Activated CD4-positive, alpha-beta T cell treated with anti-CD3 and anti-CD28 coated beads for 36 hours (primary cell): ENCODE data around the gene CCDC170. TPM values are rescaled to one million over a fixed set of nuclear protein-coding genes. Genes with fewer than 3 reads are reported as not detected.
A peak's percentile ranks its signal among the peaks of the same experiment; 100 is the strongest.

ENCODE experiments used
- ATAC-seq: fragments of 200-7000 bp; cut with Tn5 transposase; one replicate; pipeline ENCODE4 v1.10.0; 2021; ENCODE audit warnings: mild to moderate bottlenecking, moderate library complexity
- CTCF ChIA-PET: fragments of 350-600 bp; sonication (Branson Sonifier 250); formaldehyde crosslinking; loops from one replicate; lab custom pipeline; 2021; ENCODE audit warnings: antibody characterized with exemption; lab: Charles Lee
- POLR2A ChIA-PET: fragments of 350-600 bp; sonication (Branson Sonifier 250); formaldehyde crosslinking; loops from one replicate; lab custom pipeline; 2021; ENCODE audit warnings: antibody characterized with exemption, inconsistent platforms; lab: Charles Lee
- DNase-seq: peaks from one replicate; pipeline ENCODE4 v3.0.0-alpha.2; 2020
- H3K27ac Mint-ChIP-seq: one replicate; pipeline ENCODE4 v1.8.0; 2021; ENCODE audit warnings: mixed read lengths
- H3K27me3 Mint-ChIP-seq: one replicate; pipeline ENCODE4 v1.8.0; 2021; ENCODE audit warnings: mixed read lengths
- H3K36me3 Mint-ChIP-seq: one replicate; pipeline ENCODE4 v1.8.0; 2021; ENCODE audit warnings: low read depth, mixed read lengths
- H3K4me1 Mint-ChIP-seq: one replicate; pipeline ENCODE4 v1.8.0; 2021; ENCODE audit warnings: mixed read lengths
- H3K4me3 Mint-ChIP-seq: one replicate; pipeline ENCODE4 v1.8.0; 2021; ENCODE audit warnings: mild to moderate bottlenecking, moderate library complexity, mixed read lengths
- H3K9me3 Mint-ChIP-seq: one replicate; pipeline ENCODE4 v1.8.0; 2021; ENCODE audit warnings: low read depth, mixed read lengths
- intact Hi-C, 2 experiments: fragments of 100-400 bp; cut with DNase I in 1 of 2; cut with micrococcal nuclease in 1 of 2; formaldehyde crosslinking; loops; one replicate each; pipeline versions ENCODE4 v1.14.2 to v1.15.1; 2022 to 2024; cut with DNase I, micrococcal nuclease
- total RNA-seq, 2 experiments: library from RNA; stranded (reverse); gene quantifications; one replicate each; pipeline ENCODE4 v1.2.3, GENCODE V29; 2021

Gene CCDC170
- total RNA-seq, 2 experiments from 2014 or later: not detected

DNA sequence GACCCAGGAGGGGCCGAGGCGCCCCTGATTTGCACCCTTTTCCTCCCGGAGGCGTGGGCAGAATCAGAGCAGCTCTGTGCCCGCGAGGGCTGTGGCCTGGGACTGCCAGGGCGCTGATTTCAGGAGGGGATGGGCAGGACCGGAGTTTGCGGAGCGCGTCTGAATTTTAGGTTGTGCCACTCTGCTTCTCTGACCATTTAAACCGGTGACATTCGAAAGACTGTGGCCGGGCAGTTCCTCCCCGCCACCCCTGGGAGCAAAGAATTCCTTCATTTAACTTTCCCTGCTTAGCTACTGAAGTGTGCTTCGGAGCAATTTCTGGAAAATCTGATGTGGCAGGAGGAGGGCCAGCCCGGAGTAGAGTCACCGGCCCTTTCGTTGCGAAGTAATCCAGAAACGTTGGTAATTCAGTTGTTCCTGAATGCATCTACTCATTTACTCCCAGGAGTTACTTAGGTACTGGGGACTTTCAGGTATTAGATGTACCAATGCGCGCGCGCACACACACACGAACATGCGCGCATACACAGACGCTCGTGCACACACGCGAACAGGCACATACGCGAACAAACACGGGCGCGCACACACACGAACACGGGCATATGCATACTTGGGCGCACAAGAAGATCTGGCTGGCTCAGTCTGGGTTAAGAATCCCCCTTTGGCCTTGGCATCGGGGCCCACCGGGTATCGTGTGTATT, 568 bp downstream of the CCDC170 start:
- no peaks in the 10 kb centered on the region for H3K36me3 Mint-ChIP-seq
- POLR2A ChIA-PET: no interaction called here
- CTCF ChIA-PET: interaction anchor here (0.5 kb wide), 1 partner anchor 37 kb away, joined by 4 read pairs; no protein-coding TSS in a partner anchor
- H3K27ac Mint-ChIP-seq: peak overlapping the region; percentile 31
- DNase-seq (peak; percentile 64), ATAC-seq (peak; percentile 65)
- intact Hi-C loops: no loop called here
- peak overlapping the region; percentile 71 for H3K4me3 Mint-ChIP-seq
- peaks cover 14% of the 10 kb centered on the region for H3K4me1 Mint-ChIP-seq
- peaks cover 31% of the 10 kb centered on the region for H3K27me3 Mint-ChIP-seq
- H3K9me3 Mint-ChIP-seq: no peaks in the 10 kb centered on the region

- DNase-seq (no peak), ATAC-seq (no peak)
- peak overlapping the region; percentile 71 for H3K4me3 Mint-ChIP-seq
- peaks cover 14% of the 10 kb centered on the region for H3K4me1 Mint-ChIP-seq
- CTCF ChIA-PET: interaction anchor here (0.5 kb wide), 1 partner anchor 38 kb away, joined by 4 read pairs; no protein-coding TSS in a partner anchor
- H3K9me3 Mint-ChIP-seq: no peaks in the 10 kb centered on the region
- no peak overlapping the region for H3K27ac Mint-ChIP-seq
- H3K36me3 Mint-ChIP-seq: no peaks in the 10 kb centered on the region
- H3K27me3 Mint-ChIP-seq: peaks cover 35% of the 10 kb centered on the region
- intact Hi-C loops: no loop called here
- POLR2A ChIA-PET: no interaction called here
Observed at GRCh38 chr6:151494936-151495320, 1.1 kb downstream of the CCDC170 start.

GRCh38 chr6:151495380-151495779, 1.6 kb downstream of the CCDC170 start:
- CTCF ChIA-PET: no interaction called here

DNA sequence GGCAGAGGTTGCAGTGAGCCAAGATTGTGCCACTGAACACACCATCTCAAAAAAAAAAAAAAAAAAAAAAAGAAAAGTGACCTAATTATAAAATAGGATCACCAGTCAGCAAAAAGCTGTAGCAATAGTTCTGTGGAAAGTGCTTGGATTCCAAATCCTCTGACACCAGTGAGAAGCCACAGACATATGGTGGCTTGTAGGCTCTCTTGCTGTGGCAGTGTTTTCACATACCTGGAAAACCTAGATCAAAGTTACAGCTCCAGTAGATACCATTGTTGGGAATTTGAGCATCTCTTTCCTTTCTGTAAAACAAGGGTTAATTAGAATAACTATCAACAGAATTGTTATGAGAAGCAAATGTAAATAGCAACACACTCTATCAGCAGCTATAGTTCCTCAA, 4.1 kb downstream of the CCDC170 start:
- Mint-ChIP-seq H3K27ac (no peak overlapping the region), H3K9me3 (no peaks in the 10 kb centered on the region), H3K27me3 (peaks cover 33% of the 10 kb centered on the region), H3K4me3 (no peak overlapping the region), H3K4me1 (peaks cover 14% of the 10 kb centered on the region), H3K36me3 (no peaks in the 10 kb centered on the region)
- CTCF ChIA-PET: no interaction called here
- no peak for DNase-seq
- intact Hi-C loops: no loop called here
- POLR2A ChIA-PET: no interaction called here
- no peak for ATAC-seq

More at GRCh38 chr6:151495380-151495779, 1.6 kb downstream of the CCDC170 start:
- ATAC-seq (no peak), DNase-seq (no peak)
- Mint-ChIP-seq H3K9me3 (no peaks in the 10 kb centered on the region), H3K27me3 (peaks cover 38% of the 10 kb centered on the region), H3K4me1 (peaks cover 14% of the 10 kb centered on the region), H3K36me3 (no peaks in the 10 kb centered on the region), H3K4me3 (no peak overlapping the region), H3K27ac (no peak overlapping the region)
- intact Hi-C loops: no loop called here
- POLR2A ChIA-PET: no interaction called here

DNA sequence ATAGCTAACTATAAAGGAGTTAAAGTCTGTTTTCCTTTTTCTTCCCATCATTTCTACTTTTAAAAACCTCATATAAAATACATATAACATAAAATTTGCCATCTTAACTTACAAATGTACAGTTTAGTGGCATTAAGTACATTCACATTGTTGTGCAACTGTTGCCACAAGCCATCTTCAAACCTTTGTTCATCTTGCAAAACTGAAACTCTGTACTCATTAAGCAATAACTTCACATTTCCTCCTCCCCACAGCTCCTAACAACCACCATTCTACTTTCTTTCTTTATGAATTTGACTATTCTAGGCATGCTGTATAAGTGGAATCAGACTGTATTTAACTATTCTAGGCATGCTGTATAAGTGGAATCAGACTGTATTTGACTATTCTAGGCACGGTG, 4.5 kb downstream of the CCDC170 start:
- CTCF ChIA-PET: no interaction called here
- peaks cover 29% of the 10 kb centered on the region for H3K27me3 Mint-ChIP-seq

GRCh38 chr6:151499551-151499950, 5.7 kb downstream of the CCDC170 start:
- no peaks in the 10 kb centered on the region for H3K9me3 Mint-ChIP-seq
- peaks cover 23% of the 10 kb centered on the region for H3K27me3 Mint-ChIP-seq
- intact Hi-C loops: no loop called here
- H3K27ac Mint-ChIP-seq: no peak overlapping the region
- H3K4me3 Mint-ChIP-seq: no peak overlapping the region
- POLR2A ChIA-PET: no interaction called here
- H3K4me1 Mint-ChIP-seq: peaks cover 11% of the 10 kb centered on the region
- no peaks in the 10 kb centered on the region for H3K36me3 Mint-ChIP-seq
- ATAC-seq (no peak), DNase-seq (no peak)
- CTCF ChIA-PET: no interaction called here

More for the DNA sequence above, 4.5 kb downstream of the CCDC170 start:
- intact Hi-C loops: no loop called here
- ATAC-seq (peak; percentile 68), DNase-seq (no peak)
- H3K4me1 Mint-ChIP-seq: peaks cover 14% of the 10 kb centered on the region
- no peaks in the 10 kb centered on the region for H3K36me3 Mint-ChIP-seq
- POLR2A ChIA-PET: no interaction called here
- no peak overlapping the region for H3K4me3 Mint-ChIP-seq
- no peak overlapping the region for H3K27ac Mint-ChIP-seq
- no peaks in the 10 kb centered on the region for H3K9me3 Mint-ChIP-seq

DNA sequence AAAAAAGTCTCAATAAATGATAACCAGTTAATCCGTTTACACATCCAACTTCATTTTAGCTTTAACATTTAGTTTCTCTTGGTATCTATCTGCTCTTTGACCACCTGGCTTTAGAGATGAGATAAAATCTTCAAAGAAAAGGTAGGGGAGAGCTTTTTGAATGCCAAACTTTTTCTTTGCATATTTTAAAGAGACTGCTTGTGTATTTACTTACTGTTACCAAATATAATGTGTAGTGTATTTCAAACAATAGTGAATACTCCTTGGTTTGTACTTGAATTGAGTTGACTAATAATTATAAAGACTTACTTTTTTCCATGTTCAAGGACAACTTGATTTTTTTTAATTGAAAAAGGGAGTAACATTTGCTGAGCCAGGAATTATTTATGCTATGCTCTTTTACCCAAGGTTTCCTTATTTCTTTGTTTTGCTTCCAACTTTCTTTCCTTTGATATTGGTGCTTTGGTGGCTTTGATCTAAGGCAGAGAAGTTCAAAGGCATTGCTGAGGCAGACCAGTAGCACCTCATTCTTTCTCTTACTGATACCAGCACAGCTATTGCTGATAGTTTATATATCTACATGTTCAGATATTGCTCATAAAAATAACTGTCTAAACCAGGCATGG, 7.8 kb downstream of the CCDC170 start:
- no peak overlapping the region for H3K27ac Mint-ChIP-seq
- H3K36me3 Mint-ChIP-seq: no peaks in the 10 kb centered on the region
- POLR2A ChIA-PET: no interaction called here
- H3K4me3 Mint-ChIP-seq: no peak overlapping the region
- peaks cover 5% of the 10 kb centered on the region for H3K4me1 Mint-ChIP-seq
- ATAC-seq (no peak), DNase-seq (no peak)
- H3K9me3 Mint-ChIP-seq: no peaks in the 10 kb centered on the region
- intact Hi-C loops: no loop called here
- CTCF ChIA-PET: no interaction called here
- peaks cover 9% of the 10 kb centered on the region for H3K27me3 Mint-ChIP-seq

DNA sequence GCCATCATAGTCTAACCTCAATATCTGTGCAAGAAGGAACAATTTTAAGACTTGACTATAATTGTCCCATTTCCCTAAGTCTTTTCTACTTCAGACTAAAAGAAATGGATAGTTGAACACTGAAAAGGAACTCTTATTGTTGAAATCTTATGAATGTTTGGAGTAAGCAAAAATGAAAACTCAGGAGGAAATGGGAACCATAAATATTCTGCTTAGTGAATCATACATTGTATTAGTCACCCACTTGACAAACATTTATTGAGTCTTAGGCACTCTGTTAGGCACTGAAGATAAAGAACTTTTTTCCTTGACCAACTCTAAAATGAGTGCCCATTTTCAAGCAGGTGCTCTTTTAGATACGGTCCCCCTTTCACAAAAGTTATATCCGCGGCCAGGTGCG, 8.7 kb downstream of the CCDC170 start:
- intact Hi-C loops: no loop called here
- peaks cover 7% of the 10 kb centered on the region for H3K27me3 Mint-ChIP-seq
- POLR2A ChIA-PET: no interaction called here
- DNase-seq: no peak
- no peaks in the 10 kb centered on the region for H3K9me3 Mint-ChIP-seq
- no peak for ATAC-seq
- CTCF ChIA-PET: no interaction called here
- H3K4me1 Mint-ChIP-seq: peaks cover 5% of the 10 kb centered on the region
- no peak overlapping the region for H3K4me3 Mint-ChIP-seq
- H3K27ac Mint-ChIP-seq: no peak overlapping the region
- H3K36me3 Mint-ChIP-seq: no peaks in the 10 kb centered on the region

DNA sequence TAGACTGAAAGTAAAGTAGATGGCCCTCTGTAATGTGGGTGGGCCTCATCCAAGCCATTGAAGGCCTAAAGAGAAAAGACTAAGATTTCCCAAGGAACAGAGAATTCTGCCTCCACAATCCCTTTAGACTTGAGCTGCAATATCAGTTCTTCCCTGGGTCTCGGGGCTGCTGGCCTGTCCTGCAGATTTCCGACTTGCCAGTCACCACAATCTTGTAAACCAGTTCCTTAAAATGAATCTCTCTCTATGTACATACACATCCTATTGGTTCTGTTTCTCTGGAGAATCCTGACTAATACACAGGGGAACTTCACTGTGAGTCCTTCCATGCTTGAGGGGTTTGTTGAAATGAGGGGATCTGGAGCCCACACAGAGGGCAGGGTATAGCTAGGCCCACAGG, 12.9 kb downstream of the CCDC170 start:
- no peaks in the 10 kb centered on the region for H3K9me3 Mint-ChIP-seq
- DNase-seq: no peak
- no peaks in the 10 kb centered on the region for H3K27me3 Mint-ChIP-seq
- POLR2A ChIA-PET: no interaction called here
- CTCF ChIA-PET: no interaction called here
- no peak overlapping the region for H3K4me3 Mint-ChIP-seq
- intact Hi-C loops: no loop called here
- no peak for ATAC-seq
- H3K36me3 Mint-ChIP-seq: no peaks in the 10 kb centered on the region
- H3K4me1 Mint-ChIP-seq: no peaks in the 10 kb centered on the region
- no peak overlapping the region for H3K27ac Mint-ChIP-seq

DNA sequence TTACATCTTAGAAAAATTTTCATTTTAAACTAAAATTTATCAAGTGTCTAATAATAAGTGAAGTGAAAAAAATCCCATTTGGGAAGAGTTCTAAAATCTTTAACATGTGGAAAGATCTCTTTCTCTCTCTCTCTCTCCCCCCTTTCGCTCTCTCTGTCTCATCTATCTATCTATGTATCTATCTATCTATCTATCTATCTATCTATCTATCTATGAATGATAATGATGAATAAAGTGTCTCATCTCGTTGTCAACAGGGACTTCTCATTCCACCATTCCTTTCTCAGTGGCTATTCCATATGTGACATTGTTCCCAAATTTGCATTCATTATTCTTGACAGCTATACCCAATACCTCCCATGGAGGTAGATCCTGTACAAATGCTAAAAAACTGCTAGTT, 15.2 kb downstream of the CCDC170 start:
- no peak for ATAC-seq
- Mint-ChIP-seq H3K36me3 (no peaks in the 10 kb centered on the region), H3K4me3 (no peak overlapping the region), H3K4me1 (no peaks in the 10 kb centered on the region), H3K9me3 (no peaks in the 10 kb centered on the region), H3K27me3 (peaks cover 2% of the 10 kb centered on the region), H3K27ac (no peak overlapping the region)
- intact Hi-C loops: no loop called here
- POLR2A ChIA-PET: no interaction called here
- DNase-seq: no peak
- CTCF ChIA-PET: no interaction called here

DNA sequence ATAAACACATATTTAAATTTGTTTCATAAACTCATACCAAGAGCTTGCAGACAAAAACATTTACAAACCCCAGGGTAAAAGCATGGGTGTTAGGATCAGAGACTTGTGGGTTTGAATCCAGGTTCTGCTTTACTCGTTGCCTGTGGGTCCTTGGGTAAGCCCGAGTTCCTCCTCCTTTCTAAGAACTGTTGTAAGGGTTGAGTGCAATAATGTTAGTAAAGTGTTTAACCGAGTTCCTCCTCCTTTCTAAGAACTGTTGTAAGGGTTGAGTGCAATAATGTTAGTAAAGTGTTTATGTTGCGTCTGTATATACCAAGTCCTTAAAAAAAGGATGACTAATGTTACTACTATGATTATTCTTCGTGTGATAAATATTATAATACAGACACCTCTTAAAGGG, 18.7 kb downstream of the CCDC170 start:
- H3K27ac Mint-ChIP-seq: no peak overlapping the region
- DNase-seq: no peak
- ChIA-PET CTCF (no interaction called here), POLR2A (no interaction called here)
- no peak overlapping the region for H3K4me3 Mint-ChIP-seq
- peaks cover 2% of the 10 kb centered on the region for H3K4me1 Mint-ChIP-seq
- peaks cover 3% of the 10 kb centered on the region for H3K27me3 Mint-ChIP-seq
- no peaks in the 10 kb centered on the region for H3K36me3 Mint-ChIP-seq
- no peak for ATAC-seq
- intact Hi-C loops: no loop called here
- H3K9me3 Mint-ChIP-seq: no peaks in the 10 kb centered on the region
